Measurements from ENCODE around the gene SPATA16. TPM values are rescaled to one million over a fixed set of nuclear protein-coding genes. Genes with fewer than 3 reads are reported as not detected.

Gene SPATA16
- total and polyA plus RNA-seq, 8 donors: not detected

DNA sequence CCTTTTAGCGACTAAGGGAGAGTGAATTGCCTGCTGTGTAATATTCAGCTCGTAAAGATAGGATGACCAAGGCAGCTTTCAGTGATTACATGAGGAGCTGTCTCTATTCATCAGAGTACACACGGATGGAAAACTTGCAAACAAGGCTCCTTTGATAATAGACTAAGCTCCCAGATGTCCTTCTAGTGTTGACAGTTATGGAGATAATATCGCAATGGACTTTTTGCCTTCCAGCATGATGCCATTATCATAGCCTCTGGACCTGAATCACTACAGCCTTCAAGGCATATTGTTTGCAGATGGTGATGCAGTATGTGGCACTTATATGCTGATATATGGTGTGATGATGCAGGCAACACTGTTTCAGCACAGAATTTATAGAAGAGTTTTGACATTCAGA lies 296.6 kb downstream of the SPATA16 start:
- DNase-seq (no peak), ATAC-seq (no peak)
- intact Hi-C loops (cut with DNase I): no loop called here
- TF ChIP-seq, protein P1, sequence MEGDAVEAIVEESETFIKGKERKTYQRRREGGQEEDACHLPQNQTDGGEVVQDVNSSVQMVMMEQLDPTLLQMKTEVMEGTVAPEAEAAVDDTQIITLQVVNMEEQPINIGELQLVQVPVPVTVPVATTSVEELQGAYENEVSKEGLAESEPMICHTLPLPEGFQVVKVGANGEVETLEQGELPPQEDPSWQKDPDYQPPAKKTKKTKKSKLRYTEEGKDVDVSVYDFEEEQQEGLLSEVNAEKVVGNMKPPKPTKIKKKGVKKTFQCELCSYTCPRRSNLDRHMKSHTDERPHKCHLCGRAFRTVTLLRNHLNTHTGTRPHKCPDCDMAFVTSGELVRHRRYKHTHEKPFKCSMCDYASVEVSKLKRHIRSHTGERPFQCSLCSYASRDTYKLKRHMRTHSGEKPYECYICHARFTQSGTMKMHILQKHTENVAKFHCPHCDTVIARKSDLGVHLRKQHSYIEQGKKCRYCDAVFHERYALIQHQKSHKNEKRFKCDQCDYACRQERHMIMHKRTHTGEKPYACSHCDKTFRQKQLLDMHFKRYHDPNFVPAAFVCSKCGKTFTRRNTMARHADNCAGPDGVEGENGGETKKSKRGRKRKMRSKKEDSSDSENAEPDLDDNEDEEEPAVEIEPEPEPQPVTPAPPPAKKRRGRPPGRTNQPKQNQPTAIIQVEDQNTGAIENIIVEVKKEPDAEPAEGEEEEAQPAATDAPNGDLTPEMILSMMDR (IDR thresholded peaks at IDR 0.05): no peak
- Histone ChIP-seq H3K4me3 (no peak overlapping the region), H3K27ac (no peak overlapping the region), H3K36me3 (no peaks in the 10 kb centered on the region), H3K4me1 (no peaks in the 10 kb centered on the region), H3K9me3 (no peaks in the 10 kb centered on the region), H3K27me3 (no peaks in the 10 kb centered on the region)

DNA sequence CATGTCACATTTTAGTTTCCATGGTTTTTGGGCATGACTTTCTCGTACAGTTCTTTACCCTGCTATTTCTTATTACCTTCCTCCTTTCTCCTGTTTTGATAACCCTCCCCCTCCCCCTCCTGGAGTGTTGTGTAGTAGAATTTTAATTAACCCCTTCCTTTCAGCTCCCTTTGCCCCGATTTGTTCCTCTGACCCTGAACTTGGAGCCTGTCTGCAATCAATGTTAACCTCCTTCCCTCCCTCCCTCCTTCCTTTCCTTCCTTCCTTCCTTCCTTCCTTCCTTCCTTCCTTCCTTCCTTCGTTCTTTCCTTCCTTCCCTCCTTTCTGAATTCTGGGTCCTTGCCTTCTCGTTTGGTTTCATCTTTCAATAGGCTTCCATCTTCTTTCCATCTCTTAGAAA lies 300.1 kb downstream of the SPATA16 start:
- intact Hi-C loops (cut with DNase I): no loop called here
- H3K36me3 ChIP-seq: no peaks in the 10 kb centered on the region
- no peak overlapping the region for H3K27ac ChIP-seq
- TF ChIP-seq, protein P1 (IDR thresholded peaks at IDR 0.05): no peak
- no peaks in the 10 kb centered on the region for H3K9me3 ChIP-seq
- H3K4me1 ChIP-seq: no peaks in the 10 kb centered on the region
- no peak for DNase-seq
- no peaks in the 10 kb centered on the region for H3K27me3 ChIP-seq
- H3K4me3 ChIP-seq: no peak overlapping the region
- no peak for ATAC-seq

DNA sequence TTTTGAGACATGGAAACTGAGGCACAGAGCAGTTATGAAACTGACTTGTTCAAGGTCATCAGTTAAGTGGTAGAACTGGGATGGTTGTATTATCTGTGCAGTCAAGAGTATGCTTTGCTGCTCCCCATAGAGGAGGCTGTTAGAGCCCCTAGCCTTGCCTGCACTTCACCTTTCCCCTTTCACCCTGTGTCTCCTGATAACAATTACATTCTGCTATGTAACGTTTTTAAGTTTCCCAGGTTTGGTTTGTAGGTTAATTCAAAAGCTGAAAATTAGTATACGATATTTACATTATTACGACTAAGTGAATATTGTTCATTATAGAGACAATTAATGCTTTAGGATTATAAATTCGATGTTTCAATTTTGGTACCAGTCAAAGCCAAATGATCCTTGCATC lies 300.6 kb downstream of the SPATA16 start:
- Histone ChIP-seq H3K36me3 (no peaks in the 10 kb centered on the region), H3K9me3 (no peaks in the 10 kb centered on the region), H3K27ac (no peak overlapping the region), H3K4me3 (no peak overlapping the region), H3K27me3 (no peaks in the 10 kb centered on the region), H3K4me1 (no peaks in the 10 kb centered on the region)
- no peak for ATAC-seq
- DNase-seq: no peak
- intact Hi-C loops (cut with DNase I): no loop called here
- TF ChIP-seq, protein P1 (IDR thresholded peaks at IDR 0.05): no peak

DNA sequence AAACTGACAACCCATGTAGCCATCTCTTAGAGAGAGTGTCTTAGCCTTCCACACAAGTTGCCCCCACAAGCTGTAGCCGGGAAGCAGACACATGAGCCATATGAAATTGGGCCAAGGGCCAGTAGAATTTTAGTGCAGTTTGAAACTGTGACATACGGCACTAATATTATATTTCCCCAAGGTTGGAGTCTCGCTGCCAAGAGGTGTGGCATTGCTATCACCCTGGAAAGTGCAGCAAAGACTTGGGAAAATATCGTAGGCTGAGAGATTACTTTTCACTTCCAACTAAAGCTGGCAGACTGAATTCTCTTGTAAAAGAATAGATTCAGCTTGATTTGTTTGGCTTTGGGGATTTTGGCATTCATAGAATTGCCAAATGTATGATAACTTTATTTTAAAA lies 301.4 kb downstream of the SPATA16 start:
- ATAC-seq (no peak), DNase-seq (no peak)
- TF ChIP-seq, protein P1 (IDR thresholded peaks at IDR 0.05): no peak
- Histone ChIP-seq H3K36me3 (no peaks in the 10 kb centered on the region), H3K27ac (no peak overlapping the region), H3K4me1 (no peaks in the 10 kb centered on the region), H3K4me3 (no peak overlapping the region), H3K9me3 (no peaks in the 10 kb centered on the region), H3K27me3 (no peaks in the 10 kb centered on the region)
- intact Hi-C loops (cut with DNase I): loop anchor here in 1 of 2 donors (10.0 kb wide), 1 partner anchor 205 kb away; no protein-coding TSS in a partner anchor
